HepG2 (cell line): ENCODE data around the gene PIK3R1. TPM values are rescaled to one million over a fixed set of nuclear protein-coding genes. Genes with fewer than 3 reads are reported as not detected.

Experiments
- AHDC1 ChIP-seq: sonication (generic); formaldehyde crosslinking; IDR thresholded peaks from 2 replicates; pipeline ENCODE4 v1.5.1; 2020; ENCODE audit warnings: mild to moderate bottlenecking, missing genetic modification reagents, borderline replicate concordance
- CEBPB ChIP-seq: IDR thresholded peaks from 2 replicates; pipeline ENCODE4 v1.6.1; 2011; ENCODE audit warnings: low read depth, low read length, improper control_type of control experiment, borderline replicate concordance
- MTERF4 ChIP-seq: sonication (generic); formaldehyde crosslinking; IDR thresholded peaks from 2 replicates; pipeline ENCODE4 v1.8.0; 2023; ENCODE audit warnings: mild to moderate bottlenecking, missing genetic modification reagents
- NCOR1 ChIP-seq: fragments of 200-600 bp; sonication (generic); IDR thresholded peaks from 2 replicates; pipeline ENCODE4 v1.7.0; 2017; ENCODE audit warnings: antibody characterized with exemption, low read length, borderline replicate concordance
- NR1H2 ChIP-seq: sonication (generic); formaldehyde crosslinking; IDR thresholded peaks from 2 replicates; pipeline ENCODE4 v1.8.1; 2022; ENCODE audit warnings: low read depth, missing genetic modification reagents, borderline replicate concordance
- PHF20 ChIP-seq: sonication (generic); formaldehyde crosslinking; IDR thresholded peaks from 2 replicates; pipeline ENCODE4 v1.5.0; 2020; ENCODE audit warnings: mild to moderate bottlenecking, missing genetic modification reagents
- SIX1 ChIP-seq: sonication (generic); formaldehyde crosslinking; IDR thresholded peaks from 2 replicates; pipeline ENCODE4 v1.4.0; 2020; ENCODE audit warnings: missing genetic modification reagents, borderline replicate concordance
- SIX4 ChIP-seq: sonication (generic); formaldehyde crosslinking; IDR thresholded peaks from 2 replicates; pipeline ENCODE4 v1.4.0; 2020; ENCODE audit warnings: missing genetic modification reagents
- SMARCE1 ChIP-seq: fragments of 450-650 bp; IDR thresholded peaks from 2 replicates; pipeline ENCODE4 v1.6.1; 2017; ENCODE audit warnings: borderline replicate concordance
- YY1 ChIP-seq: IDR thresholded peaks from 2 replicates; pipeline ENCODE4 v1.6.1; 2011; ENCODE audit warnings: low read length, low read depth, moderate library complexity, mild to moderate bottlenecking; ENCODE audit not compliant: insufficient read depth, insufficient replicate concordance
- ZNF10 ChIP-seq: sonication (generic); formaldehyde crosslinking; IDR thresholded peaks from 2 replicates; pipeline ENCODE4 v1.4.0; 2020; ENCODE audit warnings: mild to moderate bottlenecking, low read depth, missing genetic modification reagents, borderline replicate concordance
- ZNF12 ChIP-seq: sonication (generic); formaldehyde crosslinking; IDR thresholded peaks from 2 replicates; pipeline ENCODE4 v1.5.0; 2020; ENCODE audit warnings: missing genetic modification reagents
- ZNF530 ChIP-seq: sonication (generic); formaldehyde crosslinking; IDR thresholded peaks from 2 replicates; pipeline ENCODE4 v1.5.0; 2020; ENCODE audit warnings: low read depth, mild to moderate bottlenecking, missing genetic modification reagents
- ZNF550 ChIP-seq: sonication (generic); formaldehyde crosslinking; IDR thresholded peaks from 2 replicates; pipeline ENCODE4 v1.4.0; 2020; ENCODE audit warnings: mild to moderate bottlenecking, missing genetic modification reagents, borderline replicate concordance
- ZNF563 ChIP-seq: sonication (generic); formaldehyde crosslinking; IDR thresholded peaks from 2 replicates; pipeline ENCODE4 v1.8.0; 2022; ENCODE audit warnings: mild to moderate bottlenecking, moderate library complexity, missing genetic modification reagents
- ZNF761 ChIP-seq: sonication (generic); formaldehyde crosslinking; conservative IDR thresholded peaks from 2 replicates; pipeline ENCODE4 v1.4.0; 2020; ENCODE audit warnings: mild to moderate bottlenecking, missing genetic modification reagents
- ZSCAN12 ChIP-seq: sonication (generic); formaldehyde crosslinking; IDR thresholded peaks from 2 replicates; pipeline ENCODE4 v1.9.0; 2021; ENCODE audit warnings: mild to moderate bottlenecking, missing genetic modification reagents
- ZSCAN31 ChIP-seq: sonication (generic); formaldehyde crosslinking; IDR thresholded peaks from 2 replicates; pipeline ENCODE4 v1.5.0; 2020; ENCODE audit warnings: low read depth, mild to moderate bottlenecking, missing genetic modification reagents
- polyA plus RNA-seq, 8 experiments: library from polyadenylated mRNA; depleted of rRNA in 3 of 8; stranded (reverse) in 7 of 8; unstranded in 1 of 8; fragments of >200 nt; fragmentation: Illumina TruSeq in 4 of 8; extraction: Trizol in 4 of 8; gene quantifications; 2 replicates each; pipeline versions ENCODE4 v1.2.1 to v1.2.3, GENCODE V29; 2011 to 2016; ENCODE audit warnings: low read depth in 4 of 8, missing spikeins in 1 of 8, mixed read lengths in 1 of 8; ENCODE audit not compliant: insufficient read depth in 1 of 8
- total RNA-seq, 5 experiments: library from RNA; depleted of rRNA; stranded (reverse); fragments of >200 nt; fragmentation: Illumina TruSeq; extraction: Trizol; gene quantifications; 2 replicates each; pipeline ENCODE4 v1.2.3, GENCODE V29; 2016; ENCODE audit warnings: low read depth in 1 of 5
- TF ChIP-seq, protein P1 (sequence below): sonication (generic); formaldehyde crosslinking; IDR thresholded peaks from 2 replicates; pipeline ENCODE4 v1.4.0; 2020; ENCODE audit warnings: missing genetic modification reagents, low read depth, mild to moderate bottlenecking, borderline replicate concordance
- TF ChIP-seq, protein P2 (sequence below): sonication (generic); formaldehyde crosslinking; IDR thresholded peaks from 2 replicates; pipeline ENCODE4 v1.4.0; 2020; ENCODE audit warnings: missing genetic modification reagents; ENCODE audit errors: not compliant biosample characterization
- TF ChIP-seq, protein P3 (sequence below): IDR thresholded peaks from 2 replicates; pipeline ENCODE4 v1.6.1; 2016; ENCODE audit warnings: missing compliant biosample characterization, missing genetic modification reagents, borderline replicate concordance

The PIK3R1 gene
- total and polyA plus RNA-seq, 2 of the 13 experiments (the other 11 are each of a cell fraction or from before 2014, with no cell fraction given) = 8.4 to 21.3 TPM

DNA sequence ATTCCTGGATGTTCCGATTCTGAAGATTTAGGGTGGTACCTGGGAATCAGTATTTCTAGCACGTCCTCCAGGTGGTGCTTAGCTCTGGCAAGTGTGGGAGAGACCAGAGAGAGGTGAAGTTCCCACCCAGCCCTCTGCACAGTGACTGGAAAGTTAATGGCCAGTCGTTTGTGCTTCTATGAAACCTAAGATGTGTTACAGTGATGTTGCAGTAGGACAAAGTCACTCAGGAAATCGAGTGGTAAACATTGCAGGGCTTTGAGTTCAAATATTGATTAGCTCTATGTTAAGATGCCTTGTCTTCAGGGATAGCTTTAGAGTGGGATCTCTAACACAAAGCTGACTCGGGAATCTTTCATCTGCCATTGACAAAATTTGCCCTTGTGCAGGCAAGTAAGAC lies 55.6 kb downstream of the PIK3R1 start (continued):
- peak; percentile 67; the same call in 1 of the 2 replicates for TF ChIP-seq AHDC1 (CRISPR knock-in tag)
- TF ChIP-seq ZNF10 (CRISPR knock-in tag) = no peak
- TF ChIP-seq SIX4 (CRISPR knock-in tag) = peak; percentile 41; the same call in 1 of the 2 replicates
- TF ChIP-seq, protein P1, sequence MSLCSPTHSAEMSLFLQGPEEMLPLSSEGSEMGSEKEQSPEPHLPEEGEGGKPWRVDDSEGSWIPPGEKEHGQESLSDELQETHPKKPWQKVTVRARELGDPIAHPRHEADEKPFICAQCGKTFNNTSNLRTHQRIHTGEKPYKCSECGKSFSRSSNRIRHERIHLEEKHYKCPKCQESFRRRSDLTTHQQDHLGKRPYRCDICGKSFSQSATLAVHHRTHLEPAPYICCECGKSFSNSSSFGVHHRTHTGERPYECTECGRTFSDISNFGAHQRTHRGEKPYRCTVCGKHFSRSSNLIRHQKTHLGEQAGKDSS = no peak
- no peak for TF ChIP-seq NR1H2 (CRISPR knock-in tag)
- no peak for TF ChIP-seq ZNF530 (CRISPR knock-in tag)
- no peak for TF ChIP-seq YY1
- no peak for TF ChIP-seq SMARCE1
- no peak for TF ChIP-seq PHF20 (CRISPR knock-in tag)
- no peak for TF ChIP-seq ZSCAN31 (CRISPR knock-in tag)
- TF ChIP-seq, protein P2, sequence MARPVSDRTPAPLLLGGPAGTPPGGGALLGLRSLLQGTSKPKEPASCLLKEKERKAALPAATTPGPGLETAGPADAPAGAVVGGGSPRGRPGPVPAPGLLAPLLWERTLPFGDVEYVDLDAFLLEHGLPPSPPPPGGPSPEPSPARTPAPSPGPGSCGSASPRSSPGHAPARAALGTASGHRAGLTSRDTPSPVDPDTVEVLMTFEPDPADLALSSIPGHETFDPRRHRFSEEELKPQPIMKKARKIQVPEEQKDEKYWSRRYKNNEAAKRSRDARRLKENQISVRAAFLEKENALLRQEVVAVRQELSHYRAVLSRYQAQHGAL (CRISPR knock-in tag) = no peak
- no peak for TF ChIP-seq ZNF12 (CRISPR knock-in tag)
- no peak for TF ChIP-seq ZNF761
- TF ChIP-seq, protein P3, sequence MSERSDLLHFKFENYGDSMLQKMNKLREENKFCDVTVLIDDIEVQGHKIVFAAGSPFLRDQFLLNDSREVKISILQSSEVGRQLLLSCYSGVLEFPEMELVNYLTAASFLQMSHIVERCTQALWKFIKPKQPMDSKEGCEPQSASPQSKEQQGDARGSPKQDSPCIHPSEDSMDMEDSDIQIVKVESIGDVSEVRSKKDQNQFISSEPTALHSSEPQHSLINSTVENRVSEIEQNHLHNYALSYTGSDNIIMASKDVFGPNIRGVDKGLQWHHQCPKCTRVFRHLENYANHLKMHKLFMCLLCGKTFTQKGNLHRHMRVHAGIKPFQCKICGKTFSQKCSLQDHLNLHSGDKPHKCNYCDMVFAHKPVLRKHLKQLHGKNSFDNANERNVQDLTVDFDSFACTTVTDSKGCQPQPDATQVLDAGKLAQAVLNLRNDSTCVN (CRISPR knock-in tag) = no peak
- peak; percentile 85; the same call in 1 of the 2 replicates for TF ChIP-seq SIX1
- no peak for TF ChIP-seq ZNF563 (CRISPR knock-in tag)
- TF ChIP-seq CEBPB = no peak
- TF ChIP-seq MTERF4 (CRISPR knock-in tag) = no peak
- no peak for TF ChIP-seq NCOR1
- no peak for TF ChIP-seq ZSCAN12 (CRISPR knock-in tag)
- no peak for TF ChIP-seq ZNF550
